Hepatocyte (in vitro differentiated cells): ENCODE results near the gene SUCLG2. TPM values are rescaled to one million over a fixed set of nuclear protein-coding genes. Genes with fewer than 3 reads are reported as not detected.
A peak's percentile ranks its signal among the peaks of the same experiment; 100 is the strongest.

Experiments used
- DNase-seq: peaks from one replicate; pipeline ENCODE4 v3.0.0-alpha.2; 2016; ENCODE audit warnings: low spot score
- H2AFZ ChIP-seq: fragments of 200-600 bp; sonication (generic); 2 replicates; pipeline ENCODE4 v1.6.0; 2016; ENCODE audit warnings: antibody characterized with exemption, mild to moderate bottlenecking
- H3K27ac ChIP-seq: fragments of 200-600 bp; sonication (generic); 2 replicates; pipeline ENCODE4 v1.5.1; 2016; ENCODE audit warnings: mild to moderate bottlenecking
- H3K27me3 ChIP-seq: fragments of 200-600 bp; sonication (generic); 2 replicates; pipeline ENCODE4 v1.6.1; 2016
- H3K36me3 ChIP-seq: fragments of 200-600 bp; sonication (generic); replicated peaks from 2 replicates; pipeline ENCODE4 v1.5.1; 2016; ENCODE audit warnings: low read depth; ENCODE audit not compliant: insufficient read depth
- H3K4me1 ChIP-seq: fragments of 200-600 bp; sonication (generic); 2 replicates; pipeline ENCODE4 v1.5.1; 2016; ENCODE audit warnings: mild to moderate bottlenecking, moderate library complexity; ENCODE audit not compliant: insufficient read depth
- H3K4me2 ChIP-seq: fragments of 200-600 bp; sonication (generic); 2 replicates; pipeline ENCODE4 v1.6.0; 2016
- H3K4me3 ChIP-seq: fragments of 200-600 bp; sonication (generic); 2 replicates; pipeline ENCODE4 v1.5.1; 2016; ENCODE audit warnings: mild to moderate bottlenecking
- H3K79me2 ChIP-seq: fragments of 200-600 bp; sonication (generic); 2 replicates; pipeline ENCODE4 v1.6.0; 2017; ENCODE audit warnings: mild to moderate bottlenecking
- H3K9me2 ChIP-seq: fragments of 200-600 bp; sonication (generic); replicated peaks from 2 replicates; pipeline ENCODE4 v1.6.0; 2017; ENCODE audit warnings: mild to moderate bottlenecking; ENCODE audit not compliant: insufficient read depth
- H3K9me3 ChIP-seq: fragments of 200-600 bp; sonication (generic); 2 replicates; pipeline ENCODE4 v1.5.1; 2016; ENCODE audit warnings: low read depth, mild to moderate bottlenecking
- H4K20me1 ChIP-seq: fragments of 200-600 bp; sonication (generic); 2 replicates; pipeline ENCODE4 v1.6.0; 2016; ENCODE audit warnings: mild to moderate bottlenecking; ENCODE audit not compliant: insufficient read depth, poor library complexity, severe bottlenecking
- EZH2 ChIP-seq: fragments of 200-600 bp; sonication (generic); IDR thresholded peaks from 2 replicates; pipeline ENCODE4 v1.6.1; 2016; ENCODE audit warnings: antibody characterized with exemption, mild to moderate bottlenecking, borderline replicate concordance
- EZH2phosphoT487 ChIP-seq: fragments of 200-600 bp; sonication (generic); IDR thresholded peaks from one replicate; pipeline ENCODE4 v1.6.1; 2018; ENCODE audit warnings: antibody characterized with exemption, mild to moderate bottlenecking, low read depth, moderate library complexity; ENCODE audit not compliant: unreplicated experiment, severe bottlenecking
- WGBS: methylation state at CpG from one replicate; pipeline ENCODE4 v1.1.6; 2016; ENCODE audit warnings: low lambda C conversion rate; ENCODE audit errors: missing lambda C conversion rate; 5-methylcytosine and 5-hydroxymethylcytosine counted together
- polyA plus RNA-seq: library from polyadenylated mRNA; unstranded; fragments of >200 nt; fragmentation: Nextera tagmentation; extraction: Ambion mirVana; gene quantifications from 2 replicates; pipeline ENCODE4 v1.2.1, GENCODE V29; 2016
- total RNA-seq: library from RNA; depleted of rRNA; stranded (reverse); fragments of >200 nt; gene quantifications from 2 replicates; pipeline ENCODE4 v1.2.3, GENCODE V29; 2014
- TF ChIP-seq, protein P1 (sequence below): fragments of 200-600 bp; sonication (generic); IDR thresholded peaks from 2 replicates; pipeline ENCODE4 v1.5.1; 2016; ENCODE audit warnings: antibody characterized with exemption, mild to moderate bottlenecking; ENCODE audit not compliant: poor library complexity

SUCLG2 gene
- total and polyA plus RNA-seq, 2 experiments from 2014 or later = 58.0 to 94.2 TPM

DNA sequence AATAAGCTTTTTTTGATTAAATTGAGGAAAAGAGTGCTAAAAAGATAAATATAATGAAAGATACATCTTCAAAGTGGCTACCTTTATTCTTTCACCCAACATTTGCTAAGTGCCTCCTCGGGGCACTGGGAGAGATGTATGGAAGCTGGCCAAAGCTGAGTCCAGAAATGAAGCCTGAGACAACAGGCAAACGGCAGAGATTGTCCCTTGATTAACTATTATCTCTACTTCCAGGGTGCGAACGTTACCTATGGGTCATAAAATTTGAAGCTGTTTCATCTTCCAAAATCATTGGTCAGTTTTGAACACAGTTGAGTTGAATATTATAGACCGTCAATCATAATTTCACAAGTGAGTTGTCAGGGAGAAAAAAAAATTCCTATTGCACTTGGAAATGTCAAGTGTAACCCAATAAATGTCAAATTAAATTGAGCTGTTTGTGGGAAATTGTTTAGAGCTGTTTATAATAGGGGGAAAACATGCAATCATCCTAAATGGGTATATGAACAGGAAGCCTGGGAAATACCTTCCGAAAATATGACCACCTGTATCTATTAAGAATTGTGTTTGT, 73.9 kb downstream of the SUCLG2 start:
- no peak overlapping the region for H2AFZ ChIP-seq
- TF ChIP-seq, protein P1, sequence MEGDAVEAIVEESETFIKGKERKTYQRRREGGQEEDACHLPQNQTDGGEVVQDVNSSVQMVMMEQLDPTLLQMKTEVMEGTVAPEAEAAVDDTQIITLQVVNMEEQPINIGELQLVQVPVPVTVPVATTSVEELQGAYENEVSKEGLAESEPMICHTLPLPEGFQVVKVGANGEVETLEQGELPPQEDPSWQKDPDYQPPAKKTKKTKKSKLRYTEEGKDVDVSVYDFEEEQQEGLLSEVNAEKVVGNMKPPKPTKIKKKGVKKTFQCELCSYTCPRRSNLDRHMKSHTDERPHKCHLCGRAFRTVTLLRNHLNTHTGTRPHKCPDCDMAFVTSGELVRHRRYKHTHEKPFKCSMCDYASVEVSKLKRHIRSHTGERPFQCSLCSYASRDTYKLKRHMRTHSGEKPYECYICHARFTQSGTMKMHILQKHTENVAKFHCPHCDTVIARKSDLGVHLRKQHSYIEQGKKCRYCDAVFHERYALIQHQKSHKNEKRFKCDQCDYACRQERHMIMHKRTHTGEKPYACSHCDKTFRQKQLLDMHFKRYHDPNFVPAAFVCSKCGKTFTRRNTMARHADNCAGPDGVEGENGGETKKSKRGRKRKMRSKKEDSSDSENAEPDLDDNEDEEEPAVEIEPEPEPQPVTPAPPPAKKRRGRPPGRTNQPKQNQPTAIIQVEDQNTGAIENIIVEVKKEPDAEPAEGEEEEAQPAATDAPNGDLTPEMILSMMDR = no peak
- TF ChIP-seq EZH2 = no peak
- no peak for TF ChIP-seq EZH2phosphoT487
- H3K9me2 ChIP-seq = no peaks in the 10 kb centered on the region
- no peaks in the 10 kb centered on the region for H3K36me3 ChIP-seq
- H3K27me3 ChIP-seq = no peaks in the 10 kb centered on the region
- no peaks in the 10 kb centered on the region for H3K4me1 ChIP-seq
- H3K4me3 ChIP-seq = no peak overlapping the region
- H3K9me3 ChIP-seq = no peaks in the 10 kb centered on the region
- H3K4me2 ChIP-seq = no peak overlapping the region
- WGBS = 72% methylated on average over 6 of the region's 6 CpGs
- H4K20me1 ChIP-seq = no peaks in the 10 kb centered on the region
- no peak for DNase-seq
- H3K79me2 ChIP-seq = no peaks in the 10 kb centered on the region
- H3K27ac ChIP-seq = no peak overlapping the region

- Histone ChIP-seq H3K79me2 (peaks cover 3% of the 10 kb centered on the region), H3K4me3 (no peak overlapping the region), H3K36me3 (no peaks in the 10 kb centered on the region), H3K9me3 (no peaks in the 10 kb centered on the region), H3K4me1 (no peaks in the 10 kb centered on the region), H2AFZ (no peak overlapping the region), H3K9me2 (no peaks in the 10 kb centered on the region), H3K27me3 (no peaks in the 10 kb centered on the region), H3K4me2 (no peak overlapping the region), H4K20me1 (no peaks in the 10 kb centered on the region), H3K27ac (no peak overlapping the region)
- no peak for DNase-seq
- WGBS = 60% methylated on average over 5 of the region's 5 CpGs
- TF ChIP-seq EZH2phosphoT487 = no peak
- TF ChIP-seq, protein P1 = no peak
- no peak for TF ChIP-seq EZH2
Observed at GRCh38 chr3:67578416-67578815, 76.0 kb downstream of the SUCLG2 start.

GRCh38 chr3:67576441-67576840, 78.0 kb downstream of the SUCLG2 start:
- no peak for DNase-seq
- Histone ChIP-seq H4K20me1 (no peaks in the 10 kb centered on the region), H3K9me2 (no peaks in the 10 kb centered on the region), H3K27me3 (no peaks in the 10 kb centered on the region), H3K4me2 (no peak overlapping the region), H3K36me3 (no peaks in the 10 kb centered on the region), H2AFZ (no peak overlapping the region), H3K4me1 (no peaks in the 10 kb centered on the region), H3K27ac (no peak overlapping the region), H3K9me3 (no peaks in the 10 kb centered on the region), H3K4me3 (no peak overlapping the region), H3K79me2 (peaks cover 3% of the 10 kb centered on the region)
- WGBS = 97% methylated on average over 3 of the region's 3 CpGs
- TF ChIP-seq EZH2phosphoT487 = no peak
- TF ChIP-seq, protein P1 = no peak
- TF ChIP-seq EZH2 = no peak

- H3K9me2 ChIP-seq = no peaks in the 10 kb centered on the region
- H3K79me2 ChIP-seq = peaks cover 3% of the 10 kb centered on the region
- no peak overlapping the region for H3K4me2 ChIP-seq
- H3K27me3 ChIP-seq = no peaks in the 10 kb centered on the region
- 89% methylated on average over 3 of the region's 3 CpGs for whole genome bisulfite sequencing
- no peaks in the 10 kb centered on the region for H4K20me1 ChIP-seq
- TF ChIP-seq EZH2 = no peak
- TF ChIP-seq, protein P1 = no peak
- no peaks in the 10 kb centered on the region for H3K4me1 ChIP-seq
- H3K36me3 ChIP-seq = no peaks in the 10 kb centered on the region
- H3K27ac ChIP-seq = no peak overlapping the region
- no peak overlapping the region for H3K4me3 ChIP-seq
- no peaks in the 10 kb centered on the region for H3K9me3 ChIP-seq
- no peak overlapping the region for H2AFZ ChIP-seq
- DNase-seq = peak; percentile 10
Observed at GRCh38 chr3:67569324-67569723, 85.1 kb downstream of the SUCLG2 start.
